HFF-Myc (cell line): ENCODE data around the gene BARX2.

Source experiments
- DNase-seq: peaks from one replicate; pipeline ENCODE4 v3.0.0-alpha.2; 2011; ENCODE audit warnings: low read depth; ENCODE audit errors: extremely low read depth
- H3K4me3 ChIP-seq: replicated peaks from 2 replicates; pipeline ENCODE4 v1.5.1; 2011; ENCODE audit warnings: low read depth, mild to moderate bottlenecking, control low read depth, low read length
- CTCF ChIP-seq: IDR thresholded peaks from 2 replicates; pipeline ENCODE4 v1.5.1; 2012; ENCODE audit warnings: mild to moderate bottlenecking, low read depth, low read length, control low read depth; ENCODE audit errors: missing control alignments

Gene BARX2

DNA sequence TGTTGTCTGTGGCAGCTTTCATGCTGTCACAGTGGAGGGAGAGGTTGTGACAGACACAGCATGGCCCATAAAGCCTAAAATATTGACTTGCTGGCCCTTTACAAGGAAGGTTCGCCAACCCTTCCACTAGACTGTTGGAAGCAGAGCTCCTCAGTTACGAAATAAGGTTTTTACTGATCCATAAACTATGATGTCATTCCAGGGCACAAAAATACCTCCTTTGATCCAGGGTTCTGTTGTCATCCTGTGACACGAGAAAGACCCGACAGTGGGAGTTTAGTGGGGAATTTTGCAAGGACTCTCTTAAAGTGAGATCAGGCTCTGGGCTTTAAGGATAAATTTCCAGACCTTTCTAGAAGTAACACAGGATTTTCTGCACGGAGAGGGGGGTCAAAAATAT, 15.7 kb downstream of the BARX2 start:
- no peak overlapping the region for H3K4me3 ChIP-seq
- no peak for TF ChIP-seq CTCF
- no peak for DNase-seq

DNA sequence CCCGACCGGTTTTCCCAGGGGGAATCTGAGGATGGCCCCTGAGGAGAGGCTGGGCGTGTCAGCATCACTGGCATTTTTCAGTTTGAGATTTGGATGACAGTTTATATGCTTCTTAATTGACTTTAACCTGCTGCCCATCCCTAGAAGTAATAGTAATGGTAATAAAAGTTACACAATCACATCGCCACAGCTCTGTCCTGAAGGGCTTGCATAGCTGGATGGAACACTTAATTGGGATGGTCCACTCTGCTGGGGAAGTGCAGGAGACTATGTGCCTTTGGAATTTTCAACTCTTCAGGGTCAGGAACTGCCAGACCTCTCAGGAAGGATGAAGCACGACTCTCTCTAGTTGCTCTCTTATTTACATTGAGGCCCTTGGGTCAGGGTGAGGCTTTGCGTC, 16.2 kb downstream of the BARX2 start:
- no peak overlapping the region for H3K4me3 ChIP-seq
- no peak for TF ChIP-seq CTCF
- no peak for DNase-seq

DNA sequence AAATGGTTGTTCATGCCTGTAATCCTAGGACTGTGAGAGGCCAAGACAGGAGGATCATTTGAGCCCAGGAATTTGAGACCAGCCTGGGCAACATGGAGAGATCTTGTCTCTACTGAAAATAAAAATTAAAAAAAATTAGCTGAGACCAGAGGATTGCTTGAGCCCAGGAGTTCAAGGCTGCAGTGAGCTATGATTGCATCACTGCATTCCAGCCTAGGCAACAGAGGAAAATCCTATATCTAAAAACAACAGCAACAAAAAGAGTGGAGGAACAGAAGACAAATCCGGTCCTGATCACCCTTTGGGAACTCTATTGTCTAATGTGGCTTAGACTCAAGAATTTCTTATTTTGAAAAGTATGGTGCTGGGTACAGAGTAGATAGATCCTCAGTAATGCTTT, 17.3 kb downstream of the BARX2 start:
- no peak overlapping the region for H3K4me3 ChIP-seq
- no peak for TF ChIP-seq CTCF
- no peak for DNase-seq

DNA sequence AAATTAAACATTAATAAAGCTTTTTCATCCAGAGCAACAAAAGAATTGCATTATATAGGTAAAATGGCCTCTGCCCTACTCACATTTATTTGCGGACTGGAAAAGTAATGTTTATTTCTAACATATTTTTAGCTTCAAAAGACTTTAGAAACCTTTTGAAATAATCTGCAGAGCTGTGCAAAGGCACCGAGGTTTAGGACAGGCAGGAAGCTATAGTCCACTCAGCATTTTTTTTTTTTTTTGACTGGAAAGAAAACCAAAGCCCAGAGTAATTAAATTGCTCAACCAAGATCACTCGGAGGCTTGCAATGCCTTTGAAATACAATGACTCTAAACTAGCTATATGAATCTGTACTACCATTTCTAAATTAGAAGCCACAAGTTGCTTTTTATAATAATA, 19.1 kb downstream of the BARX2 start:
- DNase-seq, result no peak

GRCh38 chr11:129395432-129395831, 19.8 kb downstream of the BARX2 start:
- H3K4me3 ChIP-seq, result no peak overlapping the region
- DNase-seq, result no peak
- TF ChIP-seq CTCF, result no peak

More for the DNA sequence above, 19.1 kb downstream of the BARX2 start:
- no peak overlapping the region for H3K4me3 ChIP-seq
- no peak for TF ChIP-seq CTCF

DNA sequence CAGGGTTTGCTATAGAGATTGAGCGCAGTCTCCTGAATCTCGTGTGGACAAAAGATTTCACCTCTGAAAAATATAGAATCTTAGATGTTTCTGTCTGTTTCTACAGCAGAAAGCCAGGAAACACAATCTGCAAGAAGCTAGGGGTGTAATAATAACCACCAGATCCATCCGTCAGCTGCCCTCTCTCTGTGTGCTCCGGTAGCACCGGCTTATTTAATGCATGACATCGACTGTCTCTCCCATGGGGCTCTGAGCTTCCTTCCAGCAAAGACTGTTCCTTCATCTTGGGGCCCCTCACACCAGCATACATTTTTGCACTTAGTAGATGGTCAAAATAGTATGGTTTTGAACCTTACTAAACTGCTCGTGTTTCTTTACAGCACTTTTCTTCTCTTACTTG, 20.2 kb downstream of the BARX2 start:
- H3K4me3 ChIP-seq, result no peak overlapping the region
- DNase-seq, result no peak
- no peak for TF ChIP-seq CTCF

DNA sequence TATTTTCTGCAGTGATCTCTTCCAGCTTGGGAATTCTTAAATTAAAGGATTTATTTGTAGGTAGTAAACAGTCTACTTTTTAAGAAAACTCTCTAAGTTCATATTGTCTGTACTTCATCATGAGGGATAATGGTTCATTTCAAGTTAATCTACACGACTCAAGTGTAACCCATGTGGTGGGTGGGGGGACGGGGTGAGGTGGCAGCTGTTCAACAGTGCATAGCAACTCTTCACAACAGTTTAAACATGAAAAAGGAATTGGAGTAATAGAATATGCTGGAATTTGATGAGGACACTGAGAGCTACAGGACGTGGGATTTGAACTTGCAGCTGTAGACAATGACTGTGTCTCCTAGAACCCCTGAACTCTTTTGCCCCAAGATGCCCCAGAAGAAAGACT, 20.8 kb downstream of the BARX2 start:
- no peak for DNase-seq
- TF ChIP-seq CTCF, result no peak

More for the DNA sequence above, 20.8 kb downstream of the BARX2 start:
- no peak overlapping the region for H3K4me3 ChIP-seq
